ENCODE results near the gene DND1.
"Not testable (repeated sequence)": the region's sequence is repeated elsewhere in the genome, so short reads cannot be mapped to it uniquely, and the experiment has no call there.

The DND1 gene

GRCh38 chr5:140672455-140673186, 755 bp downstream of the DND1 start:
- peak; percentile 49 to 76 (median 63) for DNase-seq

- no peak for DNase-seq
These were observed 1.8 kb downstream of the DND1 start for GRCh38 chr5:140671472-140672125.

- not testable (repeated sequence) for DNase-seq
These were observed 2.3 kb downstream of the DND1 start for GRCh38 chr5:140671035-140671434.

GRCh38 chr5:140664359-140665119, 8.8 kb downstream of the DND1 start, which contains the start of gene WDR55:
Gene WDR55 (plus strand): TSS chr5:140664904. CDS start chr5:140664913, 9 bp downstream.
- DNase-seq: peak; percentile 96 to 99 (median 98)

- no peak for DNase-seq
These were observed 9.4 kb downstream of the DND1 start for GRCh38 chr5:140664030-140664358.

- not testable (repeated sequence) for DNase-seq
These were observed 13.0 kb downstream of the DND1 start for GRCh38 chr5:140660371-140660770.

- DNase-seq: no peak
These were observed 14.5 kb downstream of the DND1 start for GRCh38 chr5:140658870-140659269.

GRCh38 chr5:140647042-140647419, 26.3 kb downstream of the DND1 start:
- no peak for DNase-seq

- DNase-seq: no peak
These were observed 30.7 kb downstream of the DND1 start for GRCh38 chr5:140642718-140643117.

GRCh38 chr5:140641716-140642115, 31.7 kb downstream of the DND1 start:
- DNase-seq: no peak

- DNase-seq: peak; percentile 99 to 100 (median 99)
These were observed 34.0 kb downstream of the DND1 start, which contains the start of gene TMCO6 for GRCh38 chr5:140639148-140639981. Gene TMCO6 (plus strand): TSS chr5:140639451. CDS start chr5:140639528, 77 bp downstream.

- not testable (repeated sequence) for DNase-seq
These were observed 34.6 kb downstream of the DND1 start for GRCh38 chr5:140638898-140639147.

GRCh38 chr5:140637371-140638100, 35.8 kb downstream of the DND1 start:
- peak; percentile 21 to 55 (median 52) for DNase-seq

- DNase-seq: no peak
These were observed 37.8 kb downstream of the DND1 start for GRCh38 chr5:140635291-140636257.

- no peak for DNase-seq
These were observed 39.3 kb downstream of the DND1 start for GRCh38 chr5:140634103-140634502.

- peak in 2 of 4 experiments; percentile 76 to 87 for DNase-seq
These were observed 39.9 kb downstream of the DND1 start for GRCh38 chr5:140633501-140633900.

- peak; percentile 91 to 97 (median 92) for DNase-seq
These were observed 40.3 kb downstream of the DND1 start, which contains the start of gene CD14 for GRCh38 chr5:140633021-140633471. Gene CD14 (minus strand): TSS chr5:140633175. CDS start chr5:140633071, 104 bp downstream.

GRCh38 chr5:140632366-140633020, 40.9 kb downstream of the DND1 start:
- peak; percentile 86 to 95 (median 92) for DNase-seq

GRCh38 chr5:140631831-140632365, 41.5 kb downstream of the DND1 start:
- peak in 3 of 4 experiments; percentile 16 to 43 (median 34) for DNase-seq

GRCh38 chr5:140631036-140631417, 42.3 kb downstream of the DND1 start:
- DNase-seq: peak; percentile 80 to 93 (median 88)

All from suppressor macrophage (primary cell).